Measurements from ENCODE around the gene BNIP5.

The BNIP5 gene

GRCh38 chr6:36336208-36336710 is 429 bp downstream of the BNIP5 start (continued):
- TF ChIP-seq ZFP41 (tag by site-specific recombination; IDR thresholded peaks at IDR 0.05; ENCODE audit: borderline replicate concordance) = no peak
- no peak for TF ChIP-seq PRDM10 (tag by site-specific recombination; IDR thresholded peaks at IDR 0.05)
- no peak for TF ChIP-seq ZNF664 (tag by site-specific recombination; IDR thresholded peaks at IDR 0.05)
- TF ChIP-seq ZNF624 (tag by site-specific recombination; IDR thresholded peaks at IDR 0.05) = no peak
- TF ChIP-seq ZNF302 (tag by site-specific recombination; IDR thresholded peaks at IDR 0.05; ENCODE audit: low read depth) = no peak
- no peak for TF ChIP-seq ZNF146 (tag by site-specific recombination; IDR thresholded peaks at IDR 0.05)

- Histone ChIP-seq H3K4me3 (ENCODE audit: low read depth, low read length) (no peak overlapping the region), H3K4me1 (ENCODE audit: control insufficient read depth, insufficient read depth, low read length) (peaks cover 3% of the 10 kb centered on the region), H3K9me3 (ENCODE audit: control insufficient read depth, insufficient read depth, low read depth, low read length) (no peaks in the 10 kb centered on the region), H3K27ac (ENCODE audit: extremely low read depth, low read depth, low read length) (no peak overlapping the region), H3K36me3 (ENCODE audit: control insufficient read depth in 2 of 2, insufficient read depth in 1 of 2, low read length in 2 of 2) (no peaks in the 10 kb centered on the region)
- ChIA-PET POLR2A (no interaction called here), CTCF (interaction anchor here (0.6 to 3.8 kb wide), 4 partner anchors 17 to 580 kb away, joined by 3 to 17 read pairs (median 9); no protein-coding TSS in a partner anchor)
- TF ChIP-seq ZSCAN5A (tag by site-specific recombination; IDR thresholded peaks at IDR 0.05) (no peak), HOXC10 (CRISPR knock-in tag; IDR thresholded peaks at IDR 0.05) (no peak), ZBTB6 (tag by site-specific recombination; IDR thresholded peaks at IDR 0.05) (no peak), ZNF426 (tag by site-specific recombination; IDR thresholded peaks at IDR 0.05) (no peak), MYNN (tag by site-specific recombination; IDR thresholded peaks at IDR 0.05; ENCODE audit: borderline replicate concordance) (no peak), ZNF169 (tag by site-specific recombination; IDR thresholded peaks at IDR 0.05) (no peak), ZNF548 (tag by site-specific recombination; IDR thresholded peaks at IDR 0.05) (no peak), ZNF544 (tag by site-specific recombination; IDR thresholded peaks at IDR 0.05) (no peak), ZNF366 (tag by site-specific recombination; conservative IDR thresholded peaks at IDR 0.05) (no peak), ZNF670 (tag by site-specific recombination; IDR thresholded peaks at IDR 0.05; ENCODE audit: low read depth) (no peak), INSM2 (tag by site-specific recombination; IDR thresholded peaks at IDR 0.05) (no peak), ZNF184 (tag by site-specific recombination; IDR thresholded peaks at IDR 0.05) (no peak), ZNF239 (tag by site-specific recombination; IDR thresholded peaks at IDR 0.05) (no peak), SCRT2 (tag by site-specific recombination; IDR thresholded peaks at IDR 0.05) (no peak), RBAK (tag by site-specific recombination; IDR thresholded peaks at IDR 0.05) (no peak), ZSCAN30 (tag by site-specific recombination; IDR thresholded peaks at IDR 0.05) (no peak)
These were observed 1.1 kb downstream of the BNIP5 start for GRCh38 chr6:36335465-36336207.
